Neural cell (in vitro differentiated cells): ENCODE measurements around the gene IL1RAPL2. TPM values are rescaled to one million over a fixed set of nuclear protein-coding genes. Genes with fewer than 3 reads are reported as not detected.

Experiments used
- H2AFZ ChIP-seq: fragments of 200-600, 300-800 bp; sonication (generic), shearing (Covaris generic); 2 replicates; pipeline ENCODE4 v1.6.0; 2014; ENCODE audit warnings: low read depth, mild to moderate bottlenecking, antibody characterized with exemption, low read length, moderate library complexity
- H3F3A ChIP-seq: fragments of 200-600 bp; shearing (Covaris generic); 2 replicates; pipeline ENCODE4 v1.6.1; 2016; ENCODE audit warnings: mild to moderate bottlenecking, moderate library complexity, mixed read lengths, antibody characterized with exemption, low read length; ENCODE audit not compliant: insufficient read depth, poor library complexity, severe bottlenecking
- H3K27ac ChIP-seq: fragments of 200-600, 300-800 bp; sonication (generic), shearing (Covaris generic); 2 replicates; pipeline ENCODE4 v1.5.1; 2014; ENCODE audit warnings: mild to moderate bottlenecking, low read length, moderate library complexity
- H3K27me3 ChIP-seq: fragments of 300-800, 200-600 bp; sonication (generic), shearing (Covaris generic); 2 replicates; pipeline ENCODE4 v1.6.0; 2014; ENCODE audit warnings: mild to moderate bottlenecking, low read depth, low read length, moderate library complexity; ENCODE audit not compliant: insufficient read depth
- H3K36me3 ChIP-seq: fragments of 300-800, 200-600 bp; sonication (generic), shearing (Covaris generic); 2 replicates; pipeline ENCODE4 v1.5.1; 2014; ENCODE audit warnings: mild to moderate bottlenecking, antibody characterized with exemption, low read length, moderate library complexity; ENCODE audit not compliant: insufficient read depth
- H3K4me2 ChIP-seq: fragments of 300-800, 200-600 bp; sonication (generic), shearing (Covaris generic); 2 replicates; pipeline ENCODE4 v1.6.0; 2014; ENCODE audit warnings: mild to moderate bottlenecking, low read length
- H3K4me3 ChIP-seq: fragments of 300-800, 200-600 bp; sonication (generic), shearing (Covaris generic); 2 replicates; pipeline ENCODE4 v1.5.1; 2014; ENCODE audit warnings: mild to moderate bottlenecking, low read length, moderate library complexity
- H3K79me2 ChIP-seq: fragments of 200-600 bp; shearing (Covaris generic); replicated peaks from 2 replicates; pipeline ENCODE4 v1.6.0; 2014; ENCODE audit warnings: mild to moderate bottlenecking, low read length, moderate library complexity; ENCODE audit not compliant: insufficient read depth
- H3K9ac ChIP-seq: fragments of 300-800, 200-600 bp; sonication (generic), shearing (Covaris generic); 2 replicates; pipeline ENCODE4 v1.6.1; 2016; ENCODE audit warnings: mild to moderate bottlenecking, low read length, mixed read lengths
- H3K9me2 ChIP-seq: fragments of 200-600 bp; shearing (Covaris generic); 2 replicates; pipeline ENCODE4 v1.6.1; 2016; ENCODE audit warnings: mild to moderate bottlenecking, low read length, mixed read lengths; ENCODE audit not compliant: insufficient read depth
- H3K9me3 ChIP-seq: fragments of 200-600, 300-800 bp; sonication (generic), shearing (Covaris generic); 2 replicates; pipeline ENCODE4 v1.6.1; 2016; ENCODE audit warnings: mild to moderate bottlenecking, mixed run types, low read length, moderate library complexity, mixed read lengths
- H4K20me1 ChIP-seq: fragments of 200-600 bp; shearing (Covaris generic); 2 replicates; pipeline ENCODE4 v1.6.1; 2016; ENCODE audit warnings: mild to moderate bottlenecking, mixed run types; ENCODE audit not compliant: insufficient read depth
- EP300 ChIP-seq: fragments of 450-650 bp; conservative IDR thresholded peaks from 2 replicates; pipeline ENCODE4 v1.6.1; 2014; ENCODE audit warnings: antibody characterized with exemption, mild to moderate bottlenecking, moderate library complexity; ENCODE audit not compliant: poor library complexity, severe bottlenecking
- EZH2 ChIP-seq: fragments of 200-600, 300-800 bp; shearing (Covaris generic), sonication (generic); IDR thresholded peaks from 2 replicates; pipeline ENCODE4 v1.6.1; 2014; ENCODE audit warnings: antibody characterized with exemption, low read length, borderline replicate concordance, mild to moderate bottlenecking; ENCODE audit not compliant: insufficient read depth, poor library complexity, severe bottlenecking
- MXI1 ChIP-seq: fragments of 450-650 bp; conservative IDR thresholded peaks from 2 replicates; pipeline ENCODE4 v1.6.1; 2014; ENCODE audit warnings: antibody characterized with exemption, mild to moderate bottlenecking; ENCODE audit not compliant: poor library complexity, severe bottlenecking
- POLR2AphosphoS5 ChIP-seq: IDR thresholded peaks from 2 replicates; pipeline ENCODE4 v1.6.1; 2012
- RAD21 ChIP-seq: fragments of 450-650 bp; conservative IDR thresholded peaks from 2 replicates; pipeline ENCODE4 v1.6.1; 2014; ENCODE audit warnings: antibody characterized with exemption, mild to moderate bottlenecking, moderate library complexity
- SMC3 ChIP-seq: fragments of 450-650 bp; conservative IDR thresholded peaks from 2 replicates; pipeline ENCODE4 v1.6.1; 2014; ENCODE audit warnings: antibody characterized with exemption, mild to moderate bottlenecking, moderate library complexity; ENCODE audit not compliant: poor library complexity
- TAF1 ChIP-seq: IDR thresholded peaks from 2 replicates; pipeline ENCODE4 v1.6.1; 2012; ENCODE audit warnings: low read depth
- polyA plus RNA-seq: library from polyadenylated mRNA; depleted of rRNA; stranded (reverse); fragments of >200 nt; gene quantifications from 2 replicates; pipeline ENCODE4 v1.2.3, GENCODE V29; 2014
- TF ChIP-seq, protein P1 (sequence below): IDR thresholded peaks from 2 replicates; pipeline ENCODE4 v1.6.1; 2012; ENCODE audit warnings: borderline replicate concordance
- TF ChIP-seq, protein P2 (sequence below): fragments of 450-650 bp; IDR thresholded peaks from 2 replicates; pipeline ENCODE4 v1.5.1; 2014; ENCODE audit warnings: antibody characterized with exemption, mild to moderate bottlenecking, moderate library complexity; ENCODE audit not compliant: poor library complexity, severe bottlenecking

The IL1RAPL2 gene
- polyA plus RNA-seq, 1 donor from 2014 or later = not detected

DNA sequence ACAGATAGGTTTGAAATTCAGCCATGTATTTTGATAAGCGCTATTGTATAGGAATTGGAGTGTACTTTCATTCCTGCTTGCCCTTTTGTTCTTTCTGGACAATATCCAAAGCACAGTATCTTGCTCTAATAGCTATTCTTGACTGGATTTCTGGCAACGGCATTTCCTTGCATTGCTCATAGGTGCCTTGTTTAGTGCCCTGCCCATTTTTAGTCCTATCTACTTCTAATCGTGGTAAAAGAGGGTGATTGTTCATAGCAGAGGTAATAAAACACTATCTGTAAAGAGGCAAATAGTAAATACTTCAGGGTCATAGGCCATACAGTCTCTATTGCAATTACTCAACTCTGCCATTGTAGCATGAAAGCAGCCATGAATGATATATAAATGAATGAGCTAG lies 155.9 kb downstream of the IL1RAPL2 start:
- no peaks in the 10 kb centered on the region for H4K20me1 ChIP-seq
- TF ChIP-seq EZH2 = no peak
- TF ChIP-seq, protein P1, sequence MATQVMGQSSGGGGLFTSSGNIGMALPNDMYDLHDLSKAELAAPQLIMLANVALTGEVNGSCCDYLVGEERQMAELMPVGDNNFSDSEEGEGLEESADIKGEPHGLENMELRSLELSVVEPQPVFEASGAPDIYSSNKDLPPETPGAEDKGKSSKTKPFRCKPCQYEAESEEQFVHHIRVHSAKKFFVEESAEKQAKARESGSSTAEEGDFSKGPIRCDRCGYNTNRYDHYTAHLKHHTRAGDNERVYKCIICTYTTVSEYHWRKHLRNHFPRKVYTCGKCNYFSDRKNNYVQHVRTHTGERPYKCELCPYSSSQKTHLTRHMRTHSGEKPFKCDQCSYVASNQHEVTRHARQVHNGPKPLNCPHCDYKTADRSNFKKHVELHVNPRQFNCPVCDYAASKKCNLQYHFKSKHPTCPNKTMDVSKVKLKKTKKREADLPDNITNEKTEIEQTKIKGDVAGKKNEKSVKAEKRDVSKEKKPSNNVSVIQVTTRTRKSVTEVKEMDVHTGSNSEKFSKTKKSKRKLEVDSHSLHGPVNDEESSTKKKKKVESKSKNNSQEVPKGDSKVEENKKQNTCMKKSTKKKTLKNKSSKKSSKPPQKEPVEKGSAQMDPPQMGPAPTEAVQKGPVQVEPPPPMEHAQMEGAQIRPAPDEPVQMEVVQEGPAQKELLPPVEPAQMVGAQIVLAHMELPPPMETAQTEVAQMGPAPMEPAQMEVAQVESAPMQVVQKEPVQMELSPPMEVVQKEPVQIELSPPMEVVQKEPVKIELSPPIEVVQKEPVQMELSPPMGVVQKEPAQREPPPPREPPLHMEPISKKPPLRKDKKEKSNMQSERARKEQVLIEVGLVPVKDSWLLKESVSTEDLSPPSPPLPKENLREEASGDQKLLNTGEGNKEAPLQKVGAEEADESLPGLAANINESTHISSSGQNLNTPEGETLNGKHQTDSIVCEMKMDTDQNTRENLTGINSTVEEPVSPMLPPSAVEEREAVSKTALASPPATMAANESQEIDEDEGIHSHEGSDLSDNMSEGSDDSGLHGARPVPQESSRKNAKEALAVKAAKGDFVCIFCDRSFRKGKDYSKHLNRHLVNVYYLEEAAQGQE = no peak
- TF ChIP-seq MXI1 = no peak
- no peak for TF ChIP-seq RAD21
- no peak for TF ChIP-seq SMC3
- TF ChIP-seq, protein P2, sequence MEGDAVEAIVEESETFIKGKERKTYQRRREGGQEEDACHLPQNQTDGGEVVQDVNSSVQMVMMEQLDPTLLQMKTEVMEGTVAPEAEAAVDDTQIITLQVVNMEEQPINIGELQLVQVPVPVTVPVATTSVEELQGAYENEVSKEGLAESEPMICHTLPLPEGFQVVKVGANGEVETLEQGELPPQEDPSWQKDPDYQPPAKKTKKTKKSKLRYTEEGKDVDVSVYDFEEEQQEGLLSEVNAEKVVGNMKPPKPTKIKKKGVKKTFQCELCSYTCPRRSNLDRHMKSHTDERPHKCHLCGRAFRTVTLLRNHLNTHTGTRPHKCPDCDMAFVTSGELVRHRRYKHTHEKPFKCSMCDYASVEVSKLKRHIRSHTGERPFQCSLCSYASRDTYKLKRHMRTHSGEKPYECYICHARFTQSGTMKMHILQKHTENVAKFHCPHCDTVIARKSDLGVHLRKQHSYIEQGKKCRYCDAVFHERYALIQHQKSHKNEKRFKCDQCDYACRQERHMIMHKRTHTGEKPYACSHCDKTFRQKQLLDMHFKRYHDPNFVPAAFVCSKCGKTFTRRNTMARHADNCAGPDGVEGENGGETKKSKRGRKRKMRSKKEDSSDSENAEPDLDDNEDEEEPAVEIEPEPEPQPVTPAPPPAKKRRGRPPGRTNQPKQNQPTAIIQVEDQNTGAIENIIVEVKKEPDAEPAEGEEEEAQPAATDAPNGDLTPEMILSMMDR = no peak
- TF ChIP-seq POLR2AphosphoS5 = no peak
- no peak for TF ChIP-seq EP300
- no peak for TF ChIP-seq TAF1
- no peak overlapping the region for H2AFZ ChIP-seq
- no peak overlapping the region for H3K9ac ChIP-seq
- no peaks in the 10 kb centered on the region for H3K9me3 ChIP-seq
- no peaks in the 10 kb centered on the region for H3K27me3 ChIP-seq
- no peak overlapping the region for H3K4me3 ChIP-seq
- no peak overlapping the region for H3K27ac ChIP-seq
- H3K4me2 ChIP-seq = no peak overlapping the region
- no peaks in the 10 kb centered on the region for H3K9me2 ChIP-seq
- H3K79me2 ChIP-seq = no peaks in the 10 kb centered on the region
- H3F3A ChIP-seq = no peaks in the 10 kb centered on the region
- H3K36me3 ChIP-seq = no peaks in the 10 kb centered on the region

DNA sequence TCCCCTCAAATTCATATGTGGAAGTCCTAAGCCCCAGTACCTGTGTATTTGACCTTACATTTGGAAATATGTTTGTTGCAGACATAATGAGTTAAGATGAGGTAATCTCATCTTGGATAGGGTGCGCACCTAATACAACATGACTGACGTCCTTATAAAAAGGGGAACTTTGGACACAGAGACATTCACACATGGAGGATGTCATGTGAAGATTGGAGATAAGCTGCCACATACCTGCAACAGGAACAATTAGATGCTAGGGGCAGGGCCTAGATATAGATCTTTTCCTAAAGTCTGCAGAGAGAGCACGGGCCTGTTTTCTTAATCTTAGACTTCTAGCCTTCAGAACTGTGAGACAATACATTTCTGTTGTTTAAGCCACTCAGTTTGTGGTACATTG lies 162.5 kb downstream of the IL1RAPL2 start:
- Histone ChIP-seq H3F3A (no peaks in the 10 kb centered on the region), H3K27me3 (no peaks in the 10 kb centered on the region), H3K79me2 (no peaks in the 10 kb centered on the region), H2AFZ (no peak overlapping the region), H3K9me3 (no peaks in the 10 kb centered on the region), H3K9ac (no peak overlapping the region), H3K36me3 (no peaks in the 10 kb centered on the region), H3K4me3 (no peak overlapping the region), H3K9me2 (no peaks in the 10 kb centered on the region), H3K27ac (no peak overlapping the region), H4K20me1 (no peaks in the 10 kb centered on the region), H3K4me2 (no peak overlapping the region)
- TF ChIP-seq, protein P1 = no peak
- TF ChIP-seq, protein P2 = no peak
- TF ChIP-seq MXI1 (no peak), EP300 (no peak), RAD21 (no peak), POLR2AphosphoS5 (no peak), SMC3 (no peak)
